Activated T-cell treated with anti-CD3 and anti-CD28 coated beads for 48 hours (primary cell): ENCODE measurements around the gene HECW1.
A peak's percentile ranks its signal among the peaks of the same experiment; 100 is the strongest.

Experiments
- DNase-seq: peaks from one replicate; pipeline ENCODE4 v3.0.0-alpha.2; 2020; ENCODE audit warnings: low read depth

Gene HECW1

GRCh38 chr7:43377196-43377960 lies 264.9 kb downstream of the HECW1 start:
- DNase-seq, result no peak

- no peak for DNase-seq
Measured at GRCh38 chr7:43379210-43379609, 266.8 kb downstream of the HECW1 start.

- no peak for DNase-seq
Measured at GRCh38 chr7:43384616-43385308, 272.3 kb downstream of the HECW1 start.

- DNase-seq, result no peak
Measured at GRCh38 chr7:43385309-43385680, 272.8 kb downstream of the HECW1 start.

- peak; percentile 4 for DNase-seq
Measured at GRCh38 chr7:43385856-43386255, 273.4 kb downstream of the HECW1 start.

GRCh38 chr7:43387932-43388331 lies 275.5 kb downstream of the HECW1 start:
- no peak for DNase-seq

GRCh38 chr7:43390576-43390975 lies 278.1 kb downstream of the HECW1 start:
- DNase-seq, result no peak

- no peak for DNase-seq
Measured at GRCh38 chr7:43391518-43391917, 279.1 kb downstream of the HECW1 start.

GRCh38 chr7:43392638-43393330 lies 280.3 kb downstream of the HECW1 start:
- no peak for DNase-seq

GRCh38 chr7:43394441-43395130 lies 282.1 kb downstream of the HECW1 start:
- no peak for DNase-seq

- no peak for DNase-seq
Measured at GRCh38 chr7:43395351-43395750, 282.9 kb downstream of the HECW1 start.

GRCh38 chr7:43396187-43396740 lies 283.8 kb downstream of the HECW1 start:
- no peak for DNase-seq

- DNase-seq, result no peak
Measured at GRCh38 chr7:43398831-43399230, 286.4 kb downstream of the HECW1 start.

GRCh38 chr7:43405948-43406347 lies 293.5 kb downstream of the HECW1 start:
- no peak for DNase-seq

GRCh38 chr7:43406961-43407360 lies 294.5 kb downstream of the HECW1 start:
- DNase-seq, result no peak

GRCh38 chr7:43408981-43409380 lies 296.5 kb downstream of the HECW1 start:
- no peak for DNase-seq

GRCh38 chr7:43417455-43417854 lies 305.0 kb downstream of the HECW1 start:
- no peak for DNase-seq

- DNase-seq, result no peak
Measured at GRCh38 chr7:43430411-43430810, 318.0 kb downstream of the HECW1 start.

- no peak for DNase-seq
Measured at GRCh38 chr7:43431020-43431595, 318.7 kb downstream of the HECW1 start.

GRCh38 chr7:43433639-43434038 lies 321.2 kb downstream of the HECW1 start:
- DNase-seq, result no peak

GRCh38 chr7:43437001-43437400 lies 324.6 kb downstream of the HECW1 start:
- DNase-seq, result no peak
